OCI-LY1 (cell line): Measurements from ENCODE around the gene HSPB9.

Source experiments
- CTCF ChIP-seq: fragments of 200-600 bp; sonication (generic), shearing (Covaris generic); IDR thresholded peaks from 2 replicates; pipeline ENCODE4 v1.5.1; 2017; ENCODE audit warnings: mild to moderate bottlenecking, antibody characterized with exemption, low read length, moderate library complexity, mixed read lengths
- EZH2 ChIP-seq: fragments of 200-600 bp; sonication (generic), shearing (Covaris generic); IDR thresholded peaks from 2 replicates; pipeline ENCODE4 v1.8.0; 2017; ENCODE audit warnings: borderline replicate concordance, mixed run types, mild to moderate bottlenecking, antibody characterized with exemption, low read length, moderate library complexity, mixed read lengths

- TF ChIP-seq CTCF: no peak
- no peak for TF ChIP-seq EZH2
Measured at GRCh38 chr17:42078396-42079043, 44.1 kb upstream of the HSPB9 start.
